Lung microvascular endothelial cell (primary cell): ENCODE data around the gene RALGDS. TPM values are rescaled to one million over a fixed set of nuclear protein-coding genes. Genes with fewer than 3 reads are reported as not detected.
"Not testable (repeated sequence)": the region's sequence is repeated elsewhere in the genome, so short reads cannot be mapped to it uniquely, and the experiment has no call there.

Source experiments
- DNase-seq, 2 donors: peaks; one replicate each; pipeline versions ENCODE4 v3.0.0 to v3.0.0-alpha.2; 2010; ENCODE audit warnings: low read depth in 2 of 2
- total RNA-seq: library from RNA; depleted of rRNA; stranded (reverse); fragments of >200 nt; gene quantifications from 2 replicates; pipeline ENCODE4 v1.2.1, GENCODE V29; 2014

RALGDS gene
- total RNA-seq, 1 donor from 2014 or later = 37.5 TPM

DNA sequence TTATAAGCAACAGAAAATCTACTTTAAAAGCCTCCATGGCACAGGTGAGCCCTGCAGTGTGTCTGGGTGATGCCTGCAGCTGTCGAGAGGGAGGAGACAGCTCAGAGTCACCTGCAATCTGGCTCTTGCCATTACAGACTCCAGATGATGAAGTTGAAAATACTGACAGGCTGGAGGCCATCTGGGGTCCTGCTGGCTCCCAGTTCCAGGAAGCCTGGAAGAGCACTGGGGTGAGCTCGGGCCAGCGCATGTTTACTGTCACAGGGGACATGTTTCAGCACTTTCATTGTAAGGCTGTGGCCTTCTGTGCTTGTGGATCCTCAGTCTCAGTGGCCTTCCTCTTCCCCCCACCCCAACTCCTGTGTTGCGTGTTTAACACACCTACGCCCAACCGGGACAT, 30.9 kb downstream of the RALGDS start:
- DNase-seq = peak in 1 of 2 donors; percentile 42

DNA sequence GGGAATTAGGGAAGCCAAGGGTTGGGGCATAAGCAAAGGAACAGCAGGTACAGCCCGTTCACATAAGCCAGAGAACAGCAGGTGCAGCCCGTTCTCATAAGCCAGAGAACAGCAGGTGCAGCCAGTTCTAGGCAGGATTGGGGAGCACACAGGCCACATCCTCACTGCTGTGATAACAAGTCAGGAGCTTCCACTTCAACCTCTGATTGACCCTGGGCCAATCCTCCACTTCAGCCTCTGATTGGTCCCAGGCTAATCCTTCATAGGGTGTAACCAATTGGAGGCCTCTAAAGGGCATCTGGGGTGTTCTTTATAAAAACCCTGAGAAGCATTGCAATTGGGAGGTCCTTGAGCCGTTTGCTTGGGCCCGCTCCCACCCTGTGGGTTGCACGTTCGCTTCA, 31.8 kb downstream of the RALGDS start:
- no peak for DNase-seq

DNA sequence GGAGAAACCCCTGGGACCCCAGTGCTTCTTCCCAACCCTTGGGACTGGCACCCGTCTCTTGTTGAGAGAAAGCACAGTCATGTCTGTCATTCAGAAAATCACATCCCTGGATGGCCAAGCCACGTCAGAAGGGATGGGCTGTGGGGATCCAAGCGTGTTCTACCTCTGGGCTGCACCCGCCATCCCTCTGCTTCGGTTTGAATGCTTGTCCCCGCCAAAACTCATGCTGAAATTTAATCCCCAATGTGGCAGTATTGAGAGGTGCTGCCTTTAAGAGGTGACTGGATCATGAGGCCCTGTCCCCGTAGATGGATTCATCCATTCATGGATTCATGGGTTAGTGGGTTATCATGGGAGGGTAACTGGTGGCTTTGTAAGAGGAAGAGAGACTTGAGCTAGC, 32.3 kb downstream of the RALGDS start:
- no peak for DNase-seq

DNA sequence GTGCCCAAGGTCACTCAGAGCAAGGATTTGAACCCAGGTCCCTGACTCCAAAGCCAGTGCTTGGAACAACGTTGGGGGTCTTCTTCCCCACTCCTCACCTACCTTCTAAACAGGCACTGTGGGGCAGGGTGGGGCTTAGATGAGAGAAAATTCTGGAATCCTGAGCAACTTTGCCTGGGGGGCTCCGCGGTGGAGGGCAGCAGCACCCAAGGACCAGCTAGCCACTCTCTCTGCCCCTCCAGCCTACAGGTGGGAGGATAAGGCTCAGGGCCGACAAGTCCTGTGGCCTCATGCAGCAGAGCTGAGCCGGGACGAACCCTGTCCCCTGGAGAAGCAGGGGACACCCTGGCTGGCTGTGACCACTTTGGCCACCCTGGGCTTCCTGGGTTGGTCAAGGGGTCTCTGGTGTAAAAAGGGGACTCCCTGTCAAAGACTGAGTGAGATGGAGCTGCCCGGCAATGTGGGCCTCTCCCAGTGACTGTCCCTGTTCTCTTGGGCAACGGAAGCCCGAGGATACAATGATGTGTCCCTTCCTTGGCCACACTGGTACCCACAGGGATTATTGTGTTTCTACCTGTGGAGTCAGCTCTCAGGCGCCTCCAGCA, 32.8 kb downstream of the RALGDS start:
- no peak for DNase-seq

DNA sequence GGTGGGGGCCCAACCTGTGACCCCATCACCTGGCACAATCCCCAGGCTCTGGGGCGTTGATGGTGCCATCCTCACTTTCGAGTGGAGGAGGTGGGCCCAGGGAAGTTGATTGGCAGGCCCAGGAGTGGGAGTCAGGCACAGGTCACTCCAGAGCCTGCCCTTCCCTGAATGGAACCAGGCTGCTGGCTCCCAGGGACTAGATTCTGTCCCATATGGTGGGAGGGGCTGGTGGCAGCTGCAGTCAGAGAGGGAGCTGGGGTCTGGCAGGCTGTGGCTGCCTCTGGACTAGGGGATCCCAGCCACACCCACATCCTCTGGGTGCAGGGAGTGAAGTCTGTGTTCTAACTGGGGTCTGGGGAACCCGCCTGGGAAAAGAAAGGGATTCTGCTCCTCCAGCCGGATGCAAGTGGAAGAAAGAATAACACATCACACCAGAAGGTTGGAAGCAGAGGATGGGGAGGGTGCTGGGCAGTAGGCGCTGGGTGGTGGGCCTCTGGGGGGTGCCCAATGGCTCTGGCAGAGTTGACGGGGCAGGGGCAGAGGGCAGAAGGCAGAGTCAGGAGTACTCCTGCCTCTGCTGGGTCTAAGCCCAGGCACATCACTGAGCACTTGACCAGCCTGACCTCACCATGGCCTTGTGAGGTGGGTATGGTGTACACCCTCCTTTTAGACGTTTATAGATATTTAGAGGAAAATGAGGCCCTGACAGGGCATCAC, 33.5 kb downstream of the RALGDS start:
- DNase-seq = no peak

DNA sequence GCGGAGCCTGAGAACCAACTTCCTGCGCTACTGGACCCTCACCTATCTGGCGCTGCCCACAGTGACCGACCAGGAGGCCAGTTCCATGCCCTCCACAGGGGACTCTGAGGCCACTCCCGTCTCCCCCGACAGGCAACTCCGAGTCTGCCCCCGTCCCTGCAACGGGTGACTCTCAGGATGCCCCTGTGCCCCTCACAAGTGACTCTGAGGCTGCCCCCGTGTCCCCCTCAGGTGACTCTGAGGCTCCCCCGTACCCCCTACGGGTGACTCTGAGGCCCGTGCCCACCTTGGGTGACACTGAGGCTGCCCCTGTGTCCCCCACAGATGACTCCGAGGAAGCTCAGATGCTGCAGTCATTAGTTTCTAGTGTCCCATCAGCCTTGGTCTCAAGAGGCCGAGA, 34.1 kb downstream of the RALGDS start:
- DNase-seq = no peak

DNA sequence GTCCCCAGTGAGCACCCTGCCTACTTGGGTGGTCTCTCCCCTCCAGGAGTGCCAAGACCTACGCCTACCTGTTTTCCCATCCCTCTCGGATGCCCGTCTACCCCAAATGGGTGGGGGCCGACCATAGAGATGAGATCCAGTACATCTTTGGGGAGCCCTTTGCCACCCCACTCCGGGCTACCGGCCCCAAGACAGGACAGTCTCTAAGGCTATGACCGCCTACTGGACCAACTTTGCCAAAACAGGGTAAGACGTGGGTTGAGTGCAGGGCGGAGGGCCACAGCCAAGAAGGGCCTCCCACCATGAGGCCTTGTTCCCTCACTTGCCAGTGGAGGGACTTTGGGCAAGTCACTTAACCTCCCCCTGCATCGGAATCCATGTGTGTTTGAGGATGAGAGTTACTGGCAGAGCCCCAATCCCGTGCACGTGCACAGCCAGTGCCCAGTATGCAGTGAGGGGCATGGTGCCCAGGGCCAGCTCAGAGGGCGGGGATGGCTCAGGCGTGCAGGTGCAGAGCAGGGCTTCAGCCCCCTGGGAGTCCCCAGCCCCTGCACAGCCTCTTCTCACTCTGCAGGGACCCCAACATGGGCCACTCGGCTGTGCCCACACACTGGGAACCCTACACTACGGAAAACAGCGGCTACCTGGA, 34.7 kb downstream of the RALGDS start:
- not testable (repeated sequence) for DNase-seq

DNA sequence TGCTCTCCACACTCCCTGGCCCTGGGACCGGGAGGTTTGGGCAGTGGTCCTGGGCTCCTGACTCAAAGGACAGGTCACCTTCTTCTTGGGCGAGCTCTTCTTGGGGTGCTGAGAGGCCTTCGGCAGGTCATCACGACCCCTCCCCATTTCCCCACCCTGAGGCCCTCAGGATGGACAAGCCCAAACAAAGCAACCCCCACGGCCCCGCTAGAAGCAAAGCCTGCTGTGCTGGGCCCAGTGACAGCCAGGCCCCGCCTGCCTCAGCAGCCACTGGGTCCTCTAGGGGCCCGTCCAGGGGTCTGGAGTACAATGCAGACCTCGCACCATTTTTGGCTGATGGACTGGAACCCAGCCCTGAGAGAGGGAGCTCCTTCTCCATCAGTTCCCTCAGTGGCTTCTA, 37.4 kb downstream of the RALGDS start:
- DNase-seq = not testable (repeated sequence)

DNA sequence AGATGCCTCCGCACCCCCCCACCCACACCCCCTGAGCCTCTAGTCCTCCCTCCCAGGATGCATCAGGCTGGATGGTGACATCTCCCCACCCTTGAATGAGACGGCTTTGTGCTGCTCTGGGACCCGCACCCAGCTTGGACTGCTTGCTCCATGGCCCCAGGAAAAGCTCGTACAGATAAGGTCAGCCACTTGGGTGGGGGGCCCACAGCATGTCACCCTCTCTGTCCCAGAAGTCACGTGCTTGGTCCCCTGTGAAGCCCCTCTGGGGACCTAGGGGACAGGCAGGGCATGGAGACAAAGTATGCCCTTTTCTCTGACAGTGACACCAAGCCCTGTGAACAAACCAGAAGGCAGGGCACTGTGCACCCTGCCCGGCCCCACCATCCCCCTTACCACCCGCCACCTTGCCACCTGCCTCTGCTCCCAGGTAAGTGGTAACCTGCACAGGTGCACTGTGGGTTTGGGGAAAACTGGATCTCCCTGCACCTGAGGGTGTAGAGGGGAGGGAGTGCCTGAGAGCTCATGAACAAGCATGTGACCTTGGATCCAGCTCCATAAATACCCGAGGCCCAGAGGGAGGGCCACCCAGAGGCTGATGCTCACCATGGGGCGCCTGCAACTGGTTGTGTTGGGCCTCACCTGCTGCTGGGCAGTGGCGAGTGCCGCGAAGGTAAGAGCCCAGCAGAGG, 38.9 kb downstream of the RALGDS start:
- DNase-seq = not testable (repeated sequence)

DNA sequence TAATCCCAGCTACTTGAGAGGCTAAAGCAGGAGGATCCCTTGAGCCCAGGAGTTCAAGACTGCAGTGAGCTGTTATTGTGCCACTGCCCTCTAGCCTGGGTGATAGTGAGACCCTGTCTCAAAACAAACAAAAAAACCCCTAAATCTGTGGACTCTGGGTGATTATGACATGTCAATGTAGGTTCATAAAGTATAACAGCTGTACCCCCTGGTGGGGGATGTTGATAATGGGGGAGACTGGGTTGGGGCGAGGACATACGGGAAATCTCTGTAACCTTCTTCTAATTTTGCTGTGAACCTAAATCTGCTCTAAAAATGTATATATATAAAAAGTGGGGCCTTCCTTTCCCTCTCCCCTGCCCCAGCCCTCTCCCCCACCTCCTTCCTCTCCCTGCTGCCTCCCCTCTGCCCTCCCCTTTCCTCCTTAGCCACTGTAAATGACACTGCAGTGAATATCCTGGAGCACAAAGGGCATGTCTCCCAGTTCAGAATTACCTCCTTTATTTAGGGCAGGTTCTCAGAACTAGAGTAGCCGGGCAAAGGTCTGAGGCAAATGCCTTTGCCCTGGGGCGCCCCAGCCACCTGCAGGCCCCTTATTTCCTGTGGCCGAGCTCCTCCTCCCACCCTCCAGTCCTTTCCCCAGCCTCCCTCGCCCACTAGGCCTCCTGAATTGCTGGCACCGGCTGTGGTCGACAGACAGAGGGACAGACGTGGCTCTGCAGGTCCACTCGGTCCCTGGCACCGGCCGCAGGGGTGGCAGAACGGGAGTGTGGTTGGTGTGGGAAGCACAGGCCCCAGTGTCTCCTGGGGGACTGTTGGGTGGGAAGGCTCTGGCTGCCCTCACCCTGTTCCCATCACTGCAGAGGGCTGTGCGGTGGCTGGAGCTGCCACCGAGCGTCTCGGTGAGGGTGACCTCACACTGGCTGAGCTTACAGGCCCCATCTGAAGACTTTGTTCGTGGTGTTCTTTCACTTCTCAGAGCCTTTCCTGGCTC, 40.0 kb downstream of the RALGDS start:
- not testable (repeated sequence) for DNase-seq

DNA sequence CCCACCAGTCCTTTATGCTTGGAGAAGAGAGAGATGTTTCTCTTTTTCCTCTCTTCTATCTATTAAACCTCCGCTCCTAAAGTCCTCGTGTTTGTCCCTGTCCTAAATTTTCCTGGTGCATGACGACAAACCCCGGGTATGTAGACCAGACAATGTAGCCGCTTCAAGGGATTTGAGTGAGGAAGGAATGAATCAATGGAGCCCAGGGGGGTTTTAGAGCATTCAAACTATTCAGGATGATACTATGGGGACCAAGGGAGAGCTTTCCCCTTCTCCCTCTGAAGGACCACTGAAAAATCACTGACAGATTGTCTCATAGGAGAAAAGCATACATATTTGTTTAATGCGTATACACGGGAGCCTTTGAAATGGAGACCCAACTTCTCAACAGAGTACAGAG, 40.9 kb downstream of the RALGDS start:
- no peak for DNase-seq

DNA sequence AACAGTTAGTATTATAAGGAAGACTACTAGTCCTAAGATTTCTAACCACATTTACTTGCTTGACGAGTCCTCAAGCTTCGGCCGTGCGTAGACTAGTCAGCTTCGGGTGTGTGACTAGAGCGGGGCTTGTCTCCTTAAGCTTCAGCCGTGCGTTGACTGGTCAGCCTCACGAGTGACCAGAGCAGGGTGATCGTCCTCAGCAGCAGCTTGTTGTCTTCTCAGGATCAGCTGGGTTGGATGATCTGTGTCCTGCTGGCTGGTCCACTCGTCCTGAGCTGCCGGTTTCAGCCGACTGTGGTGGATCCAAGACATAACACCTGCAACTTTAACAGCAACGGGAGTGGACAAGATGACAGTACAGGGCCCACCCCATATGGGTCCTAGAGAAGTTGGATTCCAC, 42.6 kb downstream of the RALGDS start:
- DNase-seq = no peak

DNA sequence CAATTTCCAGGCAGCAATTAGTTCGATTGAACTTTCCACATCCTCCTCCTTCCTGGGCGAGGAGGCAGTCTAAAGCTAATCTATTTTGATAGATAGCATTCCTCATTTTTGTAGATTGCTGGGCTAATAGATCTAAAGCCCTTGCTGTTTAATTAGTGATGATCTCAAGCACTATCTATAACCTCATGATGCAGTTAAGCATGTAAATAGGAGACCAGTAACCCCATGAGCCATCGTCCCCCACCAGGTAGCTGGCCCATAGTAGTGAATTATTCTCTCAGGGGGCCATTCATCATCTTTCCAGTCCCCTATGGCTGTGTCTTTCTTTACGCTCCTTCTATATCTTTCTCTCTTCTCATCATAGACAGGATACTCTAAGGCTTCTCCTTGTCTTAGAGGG, 44.3 kb downstream of the RALGDS start:
- DNase-seq = no peak

DNA sequence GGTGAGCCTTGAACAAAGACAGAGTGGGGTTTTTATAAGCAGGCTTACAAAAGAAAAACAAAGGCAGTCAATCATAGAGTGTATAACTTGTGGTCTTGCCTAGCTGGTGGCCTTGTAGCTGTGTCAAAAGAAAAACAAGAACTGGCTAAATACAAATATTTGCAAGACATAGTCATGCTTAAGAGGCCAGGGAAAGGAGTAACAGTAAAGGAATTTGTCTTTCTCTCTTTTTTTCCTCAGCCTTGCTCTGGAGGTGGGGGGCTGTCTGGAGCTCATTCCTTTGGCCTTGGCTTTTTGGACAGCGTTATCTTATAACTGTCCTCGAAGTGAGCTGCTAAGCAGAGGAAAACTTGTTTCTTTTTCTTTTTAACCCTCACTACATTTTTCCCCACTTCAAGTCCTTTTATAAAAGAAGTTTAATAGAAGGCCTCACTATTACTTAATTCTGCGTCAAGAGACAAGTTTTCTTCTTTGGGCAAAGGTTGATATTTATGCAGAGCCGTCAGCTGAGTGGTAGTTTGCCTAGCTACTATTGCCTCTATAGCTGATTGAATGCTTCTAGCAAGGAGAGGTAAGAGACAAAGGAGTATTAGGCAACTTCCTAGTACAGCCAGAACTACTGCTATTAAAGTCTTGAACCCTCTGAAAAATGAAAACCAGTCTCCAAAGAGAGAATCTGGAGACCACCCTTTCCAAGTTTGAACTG, 45.0 kb downstream of the RALGDS start:
- DNase-seq = no peak

DNA sequence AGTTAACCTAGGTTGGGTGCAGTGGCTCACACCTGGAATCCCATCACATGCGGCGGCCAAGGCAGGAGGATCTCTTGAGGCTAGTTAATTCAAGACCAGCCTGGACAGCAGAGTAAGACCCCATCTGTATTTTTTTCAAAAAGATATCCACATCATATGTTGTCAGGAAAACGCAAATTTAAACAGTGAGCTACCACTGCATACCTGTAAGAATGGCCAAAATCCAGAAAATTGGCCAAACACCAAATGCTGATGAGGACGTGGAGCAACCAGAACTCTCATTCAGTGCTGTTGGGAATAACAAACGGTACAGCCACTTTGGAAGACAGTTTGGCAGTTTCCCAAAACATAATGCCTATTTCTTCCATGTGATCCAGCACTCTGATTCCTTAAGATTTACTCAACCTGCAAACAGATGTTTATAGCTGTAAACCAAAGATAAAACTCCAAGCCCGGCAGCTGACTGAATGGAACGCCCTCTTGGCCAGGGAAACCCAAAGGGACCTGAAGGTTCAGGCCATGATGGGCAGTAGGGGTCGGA, 46.9 kb downstream of the RALGDS start:
- no peak for DNase-seq

DNA sequence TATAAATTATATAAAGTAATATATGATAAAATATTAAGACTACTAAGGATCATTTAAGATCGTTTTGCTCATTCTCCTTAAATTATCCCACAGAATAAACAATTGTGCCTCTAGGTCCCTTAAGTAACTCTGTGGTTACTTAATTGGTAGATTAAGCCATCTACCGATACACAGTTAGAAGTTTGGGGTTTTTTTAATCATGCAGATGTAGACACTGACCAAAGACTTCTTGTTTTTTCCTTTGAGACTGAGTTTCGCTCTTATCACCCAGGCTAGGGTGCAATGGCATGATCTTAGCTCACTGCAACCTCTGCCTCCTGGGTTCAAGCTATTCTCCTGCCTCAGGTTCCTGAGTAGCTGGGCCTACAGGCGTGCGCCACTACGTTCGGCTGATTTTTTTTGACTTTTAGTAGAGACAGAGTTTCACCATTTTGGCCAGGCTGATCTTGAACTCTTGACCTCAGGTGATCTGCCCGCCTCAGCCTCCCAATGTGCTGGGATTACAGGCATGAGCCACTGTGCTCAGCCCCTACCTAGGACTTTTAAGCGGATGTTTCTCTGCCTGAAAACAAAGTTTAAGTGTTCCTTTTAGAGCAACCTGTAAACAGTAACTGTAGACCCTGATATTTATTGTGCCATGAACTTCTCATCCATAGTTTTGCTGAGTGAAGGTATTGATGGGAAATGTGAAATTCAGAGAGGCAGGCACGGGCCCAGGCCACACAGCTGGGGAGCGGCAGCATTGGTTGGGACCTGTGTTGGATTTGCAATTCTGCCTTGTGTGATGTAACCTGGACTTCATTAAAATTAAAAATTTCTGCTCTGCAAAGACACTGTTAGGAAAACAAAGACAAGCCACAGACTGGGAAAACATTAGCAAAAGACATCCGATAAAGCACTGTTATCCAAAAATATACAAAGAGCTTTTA, 47.7 kb downstream of the RALGDS start:
- DNase-seq = no peak

DNA sequence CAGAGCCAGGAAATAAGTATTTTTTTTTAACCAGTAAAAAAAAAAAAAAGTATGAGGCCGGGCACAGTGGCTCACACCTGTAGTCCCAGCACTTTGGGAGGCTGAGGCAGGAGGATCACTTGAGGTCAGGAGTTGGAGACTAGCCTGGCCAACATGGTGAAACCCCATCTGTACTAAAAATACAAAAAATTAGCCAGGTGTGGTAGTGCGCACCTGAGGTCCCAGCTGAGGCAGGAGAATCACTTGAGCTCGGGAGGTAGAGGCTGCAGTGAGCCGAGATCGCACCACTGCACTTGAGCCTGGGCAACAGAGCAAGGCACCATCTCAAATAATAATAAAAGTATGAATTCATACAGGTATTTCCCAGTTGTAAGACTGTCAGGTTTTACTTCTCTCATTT, 48.8 kb downstream of the RALGDS start:
- DNase-seq = not testable (repeated sequence)

DNA sequence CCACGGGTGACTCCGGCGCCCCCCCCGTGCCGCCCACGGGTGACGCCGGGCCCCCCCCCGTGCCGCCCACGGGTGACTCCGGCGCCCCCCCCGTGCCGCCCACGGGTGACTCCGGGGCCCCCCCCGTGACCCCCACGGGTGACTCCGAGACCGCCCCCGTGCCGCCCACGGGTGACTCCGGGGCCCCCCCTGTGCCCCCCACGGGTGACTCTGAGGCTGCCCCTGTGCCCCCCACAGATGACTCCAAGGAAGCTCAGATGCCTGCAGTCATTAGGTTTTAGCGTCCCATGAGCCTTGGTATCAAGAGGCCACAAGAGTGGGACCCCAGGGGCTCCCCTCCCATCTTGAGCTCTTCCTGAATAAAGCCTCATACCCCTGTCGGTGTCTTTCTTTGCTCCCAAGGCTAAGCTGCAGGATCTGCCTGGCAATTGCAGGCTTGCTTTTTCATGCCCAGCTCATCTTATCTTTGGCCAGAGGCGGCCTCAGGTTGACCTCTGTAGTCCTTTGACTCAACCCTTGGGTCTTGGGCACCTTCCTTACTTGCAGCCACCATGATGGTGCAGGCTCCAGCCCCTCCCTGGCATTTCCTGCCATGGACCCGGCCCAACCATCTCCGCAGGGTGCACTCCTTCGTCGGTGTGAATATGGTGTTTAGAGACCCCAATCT, 49.4 kb downstream of the RALGDS start:
- DNase-seq = no peak

DNA sequence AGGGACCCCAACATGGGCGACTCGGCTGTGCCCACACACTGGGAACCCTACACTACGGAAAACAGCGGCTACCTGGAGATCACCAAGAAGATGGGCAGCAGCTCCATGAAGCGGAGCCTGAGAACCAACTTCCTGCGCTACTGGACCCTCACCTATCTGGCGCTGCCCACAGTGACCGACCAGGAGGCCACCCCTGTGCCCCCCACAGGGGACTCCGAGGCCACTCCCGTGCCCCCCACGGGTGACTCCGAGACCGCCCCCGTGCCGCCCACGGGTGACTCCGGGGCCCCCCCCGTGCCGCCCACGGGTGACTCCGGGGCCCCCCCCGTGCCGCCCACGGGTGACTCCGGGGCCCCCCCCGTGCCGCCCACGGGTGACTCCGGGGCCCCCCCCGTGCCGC, 50.1 kb downstream of the RALGDS start:
- not testable (repeated sequence) for DNase-seq
